H1 (cell line): ENCODE measurements around the gene RERE.

Experiments used
- ASH2L ChIP-seq: fragments of 200-600, 300-600 bp; sonication (generic); IDR thresholded peaks from one replicate; pipeline ENCODE4 v1.7.1; 2017; ENCODE audit warnings: low read length
- CBX5 ChIP-seq: fragments of 300-800, 300-1000 bp; sonication (generic); IDR thresholded peaks from 2 replicates; pipeline ENCODE4 v1.7.1; 2016; ENCODE audit warnings: antibody characterized with exemption, low read length, low read depth
- CTCF ChIP-seq, 3 experiments: IDR thresholded peaks; 1 replicate in 2 of 3; 2 replicates in 1 of 3; pipeline versions ENCODE4 v1.5.1 to v1.6.1; 2011; ENCODE audit warnings: low read length in 3 of 3, mild to moderate bottlenecking in 3 of 3, inconsistent platforms in 2 of 3, low read depth in 1 of 3, moderate library complexity in 1 of 3; ENCODE audit not compliant: insufficient read depth in 1 of 3; ENCODE audit errors: control extremely low read depth in 1 of 3
- POLR2A ChIP-seq, 2 experiments: IDR thresholded peaks; 1 replicate in 1 of 2; 2 replicates in 1 of 2; pipeline ENCODE4 v1.6.1; 2011; ENCODE audit warnings: low read depth in 2 of 2, low read length in 2 of 2, mild to moderate bottlenecking in 2 of 2; ENCODE audit errors: control extremely low read depth in 1 of 2
- RAD21 ChIP-seq, 2 experiments: IDR thresholded peaks in 1 of 2; conservative IDR thresholded peaks in 1 of 2; 2 replicates each; pipeline ENCODE4 v1.6.1; 2011; ENCODE audit warnings: low read depth in 2 of 2, low read length in 2 of 2, improper control_type of control experiment in 1 of 2, inconsistent platforms in 1 of 2, mild to moderate bottlenecking in 1 of 2, moderate library complexity in 1 of 2
- TAF1 ChIP-seq: IDR thresholded peaks from 2 replicates; pipeline ENCODE4 v1.6.1; 2011; ENCODE audit warnings: mild to moderate bottlenecking, low read depth, low read length
- TCF12 ChIP-seq: IDR thresholded peaks from 2 replicates; pipeline ENCODE4 v1.6.1; 2011; ENCODE audit warnings: low read depth, mild to moderate bottlenecking, low read length

DNA sequence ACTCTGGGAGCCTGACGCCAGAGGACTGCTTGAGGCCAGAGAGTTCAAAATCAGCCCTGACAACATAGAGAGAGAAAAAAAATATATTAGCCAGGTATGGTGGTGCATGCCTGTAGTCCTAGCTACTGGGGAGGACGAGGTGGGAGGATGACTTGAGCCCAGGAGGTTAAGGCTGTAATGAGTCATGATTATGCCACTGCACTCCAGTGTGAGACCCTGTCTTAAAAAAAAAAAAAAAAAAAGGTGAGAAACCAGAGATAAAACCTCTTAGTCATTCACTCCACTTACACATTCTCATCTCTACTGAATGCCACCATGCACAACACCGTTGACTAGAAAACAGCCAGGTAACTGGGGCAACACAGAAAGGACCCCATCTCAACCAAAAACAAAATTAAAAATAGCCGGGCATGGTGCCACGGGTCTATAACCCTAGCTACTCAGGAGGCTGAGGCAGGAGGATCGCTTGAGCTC lies 321.5 kb downstream of the RERE start:
- TF ChIP-seq CTCF (IDR thresholded peaks at IDR 0.05; ENCODE audit: control extremely low read depth in 1 of 3, insufficient read depth in 1 of 3, low read depth in 1 of 3, low read length in 3 of 3) (no peak), CBX5 (no peak), TCF12 (no peak), POLR2A (IDR thresholded peaks at IDR 0.05; ENCODE audit: control extremely low read depth in 1 of 2, low read depth in 2 of 2, low read length in 2 of 2) (no peak), ASH2L (no peak), TAF1 (no peak), RAD21 (IDR thresholded peaks at IDR 0.05 in 1 of 2, conservative IDR thresholded peaks at IDR 0.05 in 1 of 2; ENCODE audit: low read depth in 2 of 2, low read length in 2 of 2) (no peak)
